Heart left ventricle (tissue), 16 donors: ENCODE measurements around the gene PAX5. TPM values are rescaled to one million over a fixed set of nuclear protein-coding genes. Genes with fewer than 3 reads are reported as not detected.

Experiments used
- ATAC-seq, 4 donors: fragments of 200-7000 bp; cut with Tn5 transposase; one replicate each; pipeline ENCODE4 v1.9.1; 2020 to 2022; ENCODE audit warnings: moderate library complexity in 4 of 4, mild to moderate bottlenecking in 3 of 4, moderate number of reproducible peaks in 1 of 4
- DNase-seq, 5 donors: peaks; one replicate each; pipeline ENCODE4 v3.0.0-alpha.2; 2020
- H3K27ac ChIP-seq, 12 donors: fragments of 200-600 bp; sonication (generic) in 4 of 12; one replicate each; pipeline versions ENCODE4 v1.5.0 to v1.8.0; 2016 to 2022; ENCODE audit warnings: mild to moderate bottlenecking in 2 of 12
- H3K27me3 ChIP-seq, 9 donors: fragments of 200-600 bp; sonication (generic) in 2 of 9; one replicate each; pipeline versions ENCODE4 v1.5.1 to v1.8.0; 2016 to 2022; ENCODE audit warnings: mild to moderate bottlenecking in 3 of 9
- H3K36me3 ChIP-seq, 9 donors: fragments of 200-600 bp; sonication (generic) in 2 of 9; one replicate each; pipeline versions ENCODE4 v1.5.0 to v1.8.0; 2018 to 2022; ENCODE audit warnings: mild to moderate bottlenecking in 2 of 9
- H3K4me1 ChIP-seq, 12 donors: fragments of 200-600 bp; sonication (generic) in 4 of 12; one replicate each; pipeline versions ENCODE4 v1.5.0 to v1.8.0; 2016 to 2022; ENCODE audit warnings: mild to moderate bottlenecking in 3 of 12
- H3K4me3 ChIP-seq, 12 donors: fragments of 200-600 bp; sonication (generic) in 4 of 12; one replicate each; pipeline versions ENCODE4 v1.5.0 to v1.8.0; 2017 to 2022; ENCODE audit warnings: mild to moderate bottlenecking in 9 of 12, moderate library complexity in 4 of 12
- H3K9me3 ChIP-seq, 12 donors: fragments of 200-600 bp; sonication (generic) in 4 of 12; one replicate each; pipeline versions ENCODE4 v1.5.0 to v1.8.0; 2016 to 2022; ENCODE audit warnings: mild to moderate bottlenecking in 1 of 12
- POLR2A ChIP-seq, 2 donors: fragments of 450-650 bp; IDR thresholded peaks; one replicate each; pipeline ENCODE4 v1.6.1; 2017; ENCODE audit warnings: antibody characterized with exemption in 2 of 2, mild to moderate bottlenecking in 2 of 2, moderate library complexity in 2 of 2
- WGBS, 4 donors: extraction: QIAGEN DNeasy Blood & Tissue Kit in 2 of 4; methylation state at CpG; one replicate each; pipeline versions ENCODE4 v1.1.5 to v1.1.7; 2013 to 2018; 5-methylcytosine and 5-hydroxymethylcytosine counted together
- intact Hi-C, 10 donors: fragments of 100-400 bp; cut with DNase I; formaldehyde crosslinking; loops; one replicate each; pipeline versions ENCODE4 v1.11.1 to v1.14.2; 2022
- polyA plus RNA-seq, 2 donors: library from polyadenylated mRNA; stranded (reverse); fragments of 200-250 nt; gene quantifications; one replicate each; pipeline ENCODE4 v1.2.3, GENCODE V29; 2013
- total RNA-seq, 9 donors: library from RNA; depleted of rRNA in 2 of 9; stranded (reverse); fragments of >200 nt in 2 of 9; fragmentation: NEBNext Ultra II Directional in 3 of 9; extraction: Animal tissue kit (Norgen Biotek cat#: 25700) in 3 of 9; gene quantifications; one replicate each; pipeline versions ENCODE4 v1.1.0 to v1.2.4, GENCODE V29; 2016 to 2023
- TF ChIP-seq, protein P1 (sequence below), 12 donors: fragments of 200-600 bp; sonication (generic) in 4 of 12; IDR thresholded peaks; one replicate each; pipeline versions ENCODE4 v1.5.0 to v1.8.0; 2018 to 2022; ENCODE audit warnings: antibody characterized with exemption in 12 of 12, mild to moderate bottlenecking in 5 of 12
- donor health status: ischemic (EF 13 %, LVEDD 7.1; RV severe dilation, severe dysfunction).
- donor health status: healthy with polysubstance abuse.
- donor health status: DM: no; HTN: yes; CAD: no.
- donor health status: DM: no; HTN: no; CAD: no.
- donor health status: ischemic (EF 25% LVEDD 6.9; RV normal size, moderate dysfunction).
- donor health status: ischemic (EF 25% LVEDD 5.7; RV mildly dilated, moderate dysfunction).
- donor health status: healthy.
- donor health status: DM: yes; HTN: yes; CAD: no.
- donor health status: ischemic (EF 35%, LVEDD 5.7; RV mildly dilated, moderate dysfunction).
- donor health status: nonischemic (EF 11% LVEDD 7.7; RV severe dilation, severe dysfunction).
- donor health status: DM: yes; HTN: yes; CAD: no.
- donor health status: PGD.
- donor health status: ischemic (EF 29% LVEDD 5.4; RV normal size, mild dysfunction).
- donor health status: nonischemic (EF 23%, LVEDD 6.1; RV moderate dilation, normal function).

The PAX5 gene
- total and polyA plus RNA-seq, 11 donors: 0.01 to 0.37 (median 0.08) TPM; not detected in 7

DNA sequence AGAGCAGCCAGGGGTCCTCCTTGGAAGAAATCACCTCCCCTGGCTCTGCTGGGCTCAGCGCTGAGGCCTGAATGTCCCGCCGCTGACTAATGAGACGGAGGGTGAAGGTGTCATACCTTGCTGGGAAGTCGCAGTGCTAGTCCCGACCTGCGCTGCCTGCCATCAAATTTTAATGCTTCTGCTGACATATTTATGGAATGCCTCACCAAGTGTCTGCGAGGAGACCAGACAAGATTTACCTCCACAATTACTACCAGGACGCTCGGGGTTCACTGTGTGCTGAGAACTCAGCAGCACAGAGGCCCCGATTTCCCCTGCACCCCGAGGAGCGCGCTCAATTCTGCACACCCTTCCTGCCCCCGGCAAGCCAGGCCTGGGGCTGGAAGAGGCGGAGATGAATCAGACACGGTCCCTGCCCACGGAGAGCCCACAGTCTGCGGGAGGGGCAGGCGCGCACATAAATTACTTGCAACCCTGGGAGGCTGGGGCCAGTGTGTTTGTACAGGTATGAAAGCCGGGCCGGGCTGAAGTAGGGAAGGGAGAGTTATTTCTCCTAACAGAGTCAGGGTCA, 175.2 kb downstream of the PAX5 start:
- no peak overlapping the region for H3K4me3 ChIP-seq
- H3K4me1 ChIP-seq: no peaks in the 10 kb centered on the region
- H3K9me3 ChIP-seq: no peaks in the 10 kb centered on the region
- H3K36me3 ChIP-seq: no peaks in the 10 kb centered on the region
- DNase-seq: peak in 1 of 5 donors; percentile 11
- intact Hi-C loops: no loop called here
- peaks cover 0 to 70% (median 8%) of the 10 kb centered on the region in 9 donors for H3K27me3 ChIP-seq
- no peak overlapping the region for H3K27ac ChIP-seq
- WGBS, 4 donors: 65 to 76% (median 71%) methylated on average over 20 to 23 of the region's 23 CpGs
- no peak for TF ChIP-seq POLR2A (IDR thresholded peaks at IDR 0.05)
- TF ChIP-seq, protein P1, sequence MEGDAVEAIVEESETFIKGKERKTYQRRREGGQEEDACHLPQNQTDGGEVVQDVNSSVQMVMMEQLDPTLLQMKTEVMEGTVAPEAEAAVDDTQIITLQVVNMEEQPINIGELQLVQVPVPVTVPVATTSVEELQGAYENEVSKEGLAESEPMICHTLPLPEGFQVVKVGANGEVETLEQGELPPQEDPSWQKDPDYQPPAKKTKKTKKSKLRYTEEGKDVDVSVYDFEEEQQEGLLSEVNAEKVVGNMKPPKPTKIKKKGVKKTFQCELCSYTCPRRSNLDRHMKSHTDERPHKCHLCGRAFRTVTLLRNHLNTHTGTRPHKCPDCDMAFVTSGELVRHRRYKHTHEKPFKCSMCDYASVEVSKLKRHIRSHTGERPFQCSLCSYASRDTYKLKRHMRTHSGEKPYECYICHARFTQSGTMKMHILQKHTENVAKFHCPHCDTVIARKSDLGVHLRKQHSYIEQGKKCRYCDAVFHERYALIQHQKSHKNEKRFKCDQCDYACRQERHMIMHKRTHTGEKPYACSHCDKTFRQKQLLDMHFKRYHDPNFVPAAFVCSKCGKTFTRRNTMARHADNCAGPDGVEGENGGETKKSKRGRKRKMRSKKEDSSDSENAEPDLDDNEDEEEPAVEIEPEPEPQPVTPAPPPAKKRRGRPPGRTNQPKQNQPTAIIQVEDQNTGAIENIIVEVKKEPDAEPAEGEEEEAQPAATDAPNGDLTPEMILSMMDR (IDR thresholded peaks at IDR 0.05): no peak
- no peak for ATAC-seq

DNA sequence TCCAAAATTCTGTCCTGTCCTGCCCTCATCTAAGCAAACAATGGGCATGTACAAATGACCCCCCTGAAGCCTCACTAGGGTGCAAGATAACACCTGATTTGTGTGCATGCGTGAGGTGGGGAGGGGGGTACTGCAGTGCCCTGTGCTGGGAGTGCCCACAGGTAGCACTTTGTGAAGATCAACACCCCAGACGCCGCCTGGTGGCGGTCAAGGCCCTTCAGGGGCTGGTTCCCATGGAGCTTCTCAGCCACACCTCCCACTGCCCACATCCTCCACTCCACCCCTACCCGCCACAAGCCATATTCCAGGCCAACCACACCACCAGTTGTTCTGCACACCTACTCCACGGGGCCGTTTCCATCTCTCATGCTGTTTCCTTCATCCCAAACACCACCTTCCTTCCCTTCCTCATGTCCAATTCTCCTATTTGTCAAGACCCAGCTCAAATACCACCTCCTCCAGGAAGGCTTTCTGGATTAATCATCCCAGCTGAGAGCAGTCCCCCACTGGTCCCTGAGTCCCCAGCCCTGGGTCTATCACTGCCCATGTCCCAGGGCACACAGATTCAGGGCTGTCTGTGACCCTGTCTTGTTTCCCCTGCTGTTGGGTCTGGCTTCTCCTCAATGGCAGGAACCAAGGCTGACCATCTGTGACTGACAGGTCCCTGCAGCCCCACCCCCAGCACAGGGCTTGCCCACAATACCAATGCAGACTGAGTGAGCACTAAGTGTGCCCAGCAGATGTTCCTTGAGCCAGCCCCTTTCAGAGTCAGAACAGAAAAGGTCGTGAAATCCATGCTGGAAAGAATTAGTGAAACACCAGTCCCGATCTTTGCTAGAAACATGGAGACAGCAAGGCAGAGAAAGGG, 178.4 kb downstream of the PAX5 start:
- H3K4me1 ChIP-seq: no peaks in the 10 kb centered on the region
- no peak for TF ChIP-seq POLR2A (IDR thresholded peaks at IDR 0.05)
- TF ChIP-seq, protein P1 (IDR thresholded peaks at IDR 0.05): no peak
- DNase-seq (no peak), ATAC-seq (peak in 1 of 4 donors; percentile 29)
- H3K4me3 ChIP-seq: no peak overlapping the region
- H3K36me3 ChIP-seq: no peaks in the 10 kb centered on the region
- 44 to 60% (median 55%) methylated on average over 9 of the region's 9 CpGs for WGBS, 4 donors
- intact Hi-C loops: no loop called here
- H3K9me3 ChIP-seq: no peaks in the 10 kb centered on the region
- H3K27me3 ChIP-seq: peaks cover 0 to 56% (median 6%) of the 10 kb centered on the region in 9 donors
- H3K27ac ChIP-seq: no peak overlapping the region

DNA sequence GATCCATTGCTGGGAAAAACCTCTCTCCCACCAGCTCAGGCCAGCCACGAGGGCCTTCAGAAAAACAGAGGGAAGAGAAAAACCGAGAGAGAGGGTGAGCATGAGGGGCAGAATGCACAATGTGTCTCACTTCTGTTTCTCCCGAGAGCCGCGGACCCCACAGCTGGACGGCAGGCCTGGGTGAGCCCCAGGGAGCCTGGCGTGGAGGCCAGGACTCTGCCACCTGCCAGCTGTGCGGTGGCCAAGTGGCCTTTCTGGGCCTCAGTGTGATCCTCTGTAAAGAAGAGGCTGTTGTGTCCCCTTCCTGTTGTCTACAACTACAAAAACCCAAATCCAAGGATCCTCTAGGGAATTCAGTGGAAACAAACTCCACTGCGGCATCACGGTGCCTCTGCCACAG, 179.3 kb downstream of the PAX5 start:
- ATAC-seq (no peak), DNase-seq (no peak)
- Histone ChIP-seq H3K9me3 (no peaks in the 10 kb centered on the region), H3K27me3 (peaks cover 0 to 48% (median 6%) of the 10 kb centered on the region in 9 donors), H3K27ac (no peak overlapping the region), H3K4me1 (no peaks in the 10 kb centered on the region), H3K36me3 (no peaks in the 10 kb centered on the region), H3K4me3 (no peak overlapping the region)
- 73 to 82% (median 76%) methylated on average over 9 to 10 of the region's 10 CpGs for WGBS, 4 donors
- intact Hi-C loops: no loop called here
- no peak for TF ChIP-seq POLR2A (IDR thresholded peaks at IDR 0.05)
- TF ChIP-seq, protein P1 (IDR thresholded peaks at IDR 0.05): no peak

DNA sequence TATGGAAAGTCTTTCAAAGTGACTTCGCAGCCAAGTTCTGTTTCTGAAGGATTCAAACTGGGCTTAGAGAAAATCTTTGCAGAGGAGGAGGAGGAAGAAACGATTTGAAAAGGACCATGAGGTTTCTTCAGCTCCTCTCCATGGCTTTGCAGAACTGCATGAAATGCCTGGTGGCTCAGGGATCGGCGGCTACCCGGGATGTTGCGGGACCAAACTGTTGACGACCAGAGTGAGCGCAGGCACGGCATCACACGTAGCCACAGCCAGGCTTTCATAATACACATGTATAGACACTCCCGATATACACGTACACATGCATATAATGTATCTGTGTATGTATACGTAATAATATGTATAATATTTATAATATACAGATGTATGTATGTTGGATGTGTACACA, 180.0 kb downstream of the PAX5 start:
- DNase-seq (no peak), ATAC-seq (no peak)
- Histone ChIP-seq H3K9me3 (no peaks in the 10 kb centered on the region), H3K36me3 (no peaks in the 10 kb centered on the region), H3K4me3 (no peak overlapping the region), H3K4me1 (no peaks in the 10 kb centered on the region), H3K27ac (no peak overlapping the region), H3K27me3 (peaks cover 0 to 42% (median 6%) of the 10 kb centered on the region in 9 donors)
- WGBS, 4 donors: 58 to 63% (median 61%) methylated on average over 13 of the region's 13 CpGs
- no peak for TF ChIP-seq POLR2A (IDR thresholded peaks at IDR 0.05)
- TF ChIP-seq, protein P1 (IDR thresholded peaks at IDR 0.05): no peak
- intact Hi-C loops: no loop called here
